Activated T-cell treated with anti-CD3 and anti-CD28 coated beads, Interleukin-2, amount 50 U/mL, for 72 hours (primary cell): ENCODE measurements around the gene SEC24A. TPM values are rescaled to one million over a fixed set of nuclear protein-coding genes. Genes with fewer than 3 reads are reported as not detected.
"Not testable (repeated sequence)": the region's sequence is repeated elsewhere in the genome, so short reads cannot be mapped to it uniquely, and the experiment has no call there.

Experiments
- ATAC-seq, 2 donors: fragments of 150-1000 bp; cut with Tn5 transposase; replicated peaks in 1 of 2; 2 replicates each; pipeline ENCODE4 v1.10.0; 2021; ENCODE audit warnings: moderate library complexity in 2 of 2, mild to moderate bottlenecking in 1 of 2
- DNase-seq, 2 donors: peaks; one replicate each; pipeline ENCODE4 v3.0.0; 2021 to 2022; ENCODE audit warnings: mixed read lengths in 1 of 2
- H3K27ac Mint-ChIP-seq: one replicate; pipeline ENCODE4 v1.8.0; 2022; ENCODE audit warnings: mild to moderate bottlenecking, moderate library complexity, mixed read lengths
- H3K27me3 Mint-ChIP-seq: one replicate; pipeline ENCODE4 v1.8.0; 2022; ENCODE audit warnings: low read depth, mixed read lengths
- H3K36me3 Mint-ChIP-seq, 2 donors: one replicate each; pipeline ENCODE4 v1.8.0; 2022; ENCODE audit warnings: mixed read lengths in 2 of 2, mild to moderate bottlenecking in 1 of 2; ENCODE audit not compliant: insufficient read depth in 2 of 2
- H3K4me1 Mint-ChIP-seq: one replicate; pipeline ENCODE4 v1.8.0; 2022; ENCODE audit warnings: low read depth, mixed read lengths
- H3K4me3 Mint-ChIP-seq, 2 donors: one replicate each; pipeline ENCODE4 v1.8.0; 2022; ENCODE audit warnings: mild to moderate bottlenecking in 2 of 2, mixed read lengths in 2 of 2, moderate library complexity in 2 of 2
- H3K9me3 Mint-ChIP-seq, 2 donors: one replicate each; pipeline ENCODE4 v1.8.0; 2022; ENCODE audit warnings: mixed read lengths in 2 of 2
- total RNA-seq, 2 donors: library from RNA; stranded (reverse); gene quantifications; one replicate each; pipeline ENCODE4 v1.2.3, GENCODE V29; 2022

SEC24A gene
- 10 to 100 TPM; 32.0 to 49.5 TPM for total RNA-seq

DNA sequence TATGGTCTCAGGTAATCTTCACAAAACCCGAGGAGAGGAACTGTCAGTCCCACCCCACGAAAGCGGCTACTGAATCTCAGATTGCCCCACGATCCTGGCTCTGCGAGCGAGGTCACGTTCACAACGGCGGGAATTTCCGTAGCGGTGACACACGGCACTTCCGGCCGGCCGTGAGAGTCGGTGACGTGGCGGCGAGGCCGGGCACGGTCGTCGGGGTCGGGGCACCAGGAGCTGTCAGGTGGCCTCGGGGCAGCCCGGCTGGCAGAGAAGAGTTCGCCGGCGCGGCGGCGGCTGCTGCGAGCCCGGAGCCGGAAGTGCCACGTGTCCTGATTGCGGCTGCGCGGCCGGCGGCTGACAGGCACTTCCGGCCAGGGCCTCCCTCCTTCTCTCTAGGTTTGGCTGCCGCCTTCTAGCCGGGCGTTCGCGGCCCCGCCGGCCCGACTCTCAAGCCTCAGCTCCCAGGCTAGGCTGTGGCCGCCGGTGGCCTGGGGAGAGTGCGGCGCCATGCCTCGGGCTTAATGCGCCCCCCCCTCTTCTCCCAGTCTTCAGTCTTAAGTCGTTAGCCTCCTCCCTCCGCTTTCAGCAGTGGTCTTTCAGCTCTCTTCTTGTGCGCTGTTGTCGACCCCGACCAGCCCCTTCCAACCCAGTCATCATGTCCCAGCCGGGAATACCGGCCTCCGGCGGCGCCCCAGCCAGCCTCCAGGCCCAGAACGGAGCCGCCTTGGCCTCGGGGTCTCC, at the start of gene SEC24A:
Gene SEC24A (plus strand): TSS at position 361 of the 738 bp plus-strand sequence. CDS start 292 bp downstream, at position 653.
- H3K27ac Mint-ChIP-seq = peak within 1 kb of the TSS; percentile 100
- H3K4me1 Mint-ChIP-seq = peaks cover 35% of the 10 kb centered on the region
- DNase-seq (peak; percentile 97), ATAC-seq (peak; percentile 92 to 94)
- peaks cover 3 to 8% of the 10 kb centered on the region in 2 donors for H3K36me3 Mint-ChIP-seq
- H3K4me3 Mint-ChIP-seq = peak within 1 kb of the TSS; percentile 98
- no peaks in the 10 kb centered on the region for H3K9me3 Mint-ChIP-seq
- H3K27me3 Mint-ChIP-seq = no peaks in the 10 kb centered on the region

DNA sequence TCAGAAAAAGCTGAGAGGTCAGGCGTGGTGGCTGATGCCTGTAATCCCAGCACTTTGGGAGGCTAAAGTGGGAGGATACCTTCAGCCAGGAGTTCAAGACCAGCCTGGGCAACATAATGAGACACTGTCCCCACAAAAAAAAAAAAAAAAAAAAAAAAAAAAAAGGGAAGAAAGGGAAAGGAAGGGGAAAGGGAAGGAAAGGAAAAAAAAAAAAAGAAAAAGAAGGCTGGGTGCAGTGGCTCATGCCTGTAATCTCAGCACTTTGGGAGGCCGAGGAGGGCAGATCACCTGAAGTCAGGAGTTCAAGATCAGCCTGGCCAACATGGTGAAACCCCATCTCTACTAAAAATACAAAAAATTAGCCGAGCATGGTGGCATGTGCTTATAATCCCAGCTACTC, 48.8 kb upstream of the SEC24A start:
- H3K27me3 Mint-ChIP-seq, ATAC-seq, DNase-seq, H3K4me3 Mint-ChIP-seq, H3K9me3 Mint-ChIP-seq, H3K27ac Mint-ChIP-seq, H3K36me3 Mint-ChIP-seq: not testable (repeated sequence)
- H3K4me1 Mint-ChIP-seq = peaks cover 56% of the 10 kb centered on the region

DNA sequence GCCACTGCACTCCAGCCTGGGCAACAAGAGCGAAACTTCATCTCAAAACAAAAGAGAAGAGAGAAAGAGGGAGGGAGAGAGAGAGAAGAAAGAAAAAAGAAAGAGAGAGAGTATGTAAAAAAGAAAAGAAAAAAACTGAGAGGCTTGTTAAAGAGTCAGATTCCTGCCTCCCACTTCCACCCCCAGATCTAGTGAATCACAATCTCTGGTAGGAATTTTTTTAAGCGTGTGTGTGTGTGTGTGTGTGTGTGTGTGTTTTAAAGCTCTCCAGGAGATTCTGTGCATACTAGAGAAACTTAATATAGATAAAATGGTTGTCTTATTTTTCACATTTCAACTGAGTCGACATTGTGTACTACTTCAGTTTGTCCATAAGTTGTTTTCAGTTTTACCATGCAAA, 48.0 kb upstream of the SEC24A start:
- no peaks in the 10 kb centered on the region for H3K9me3 Mint-ChIP-seq
- peaks cover 2 to 15% of the 10 kb centered on the region in 2 donors for H3K36me3 Mint-ChIP-seq
- ATAC-seq = no peak
- DNase-seq = no peak
- peak overlapping the region; percentile 40 for H3K27ac Mint-ChIP-seq
- H3K4me3 Mint-ChIP-seq = no peak overlapping the region
- H3K27me3 Mint-ChIP-seq = no peaks in the 10 kb centered on the region
- H3K4me1 Mint-ChIP-seq = peaks cover 56% of the 10 kb centered on the region

DNA sequence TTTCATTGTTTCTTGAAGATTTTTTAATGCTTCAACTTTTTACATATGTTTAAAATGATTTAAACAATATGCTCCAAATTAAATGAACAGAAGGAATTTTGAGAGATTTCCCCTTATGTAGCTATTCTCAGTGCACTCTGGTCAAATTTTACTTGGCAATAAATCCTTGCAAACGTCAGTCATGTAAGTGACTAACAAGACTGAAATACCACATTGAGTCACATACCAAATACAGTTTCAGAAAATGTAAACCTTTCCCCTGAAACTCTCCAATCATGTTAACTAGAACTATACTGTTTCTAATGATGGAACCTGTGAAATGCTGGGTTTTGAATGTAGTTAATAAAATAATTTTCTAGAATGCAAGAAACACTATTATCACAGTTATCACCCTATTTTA, 45.5 kb upstream of the SEC24A start:
- Mint-ChIP-seq H3K27me3 (no peaks in the 10 kb centered on the region), H3K9me3 (no peaks in the 10 kb centered on the region), H3K36me3 (peaks cover 11 to 34% of the 10 kb centered on the region in 2 donors), H3K27ac (peak overlapping the region; percentile 99), H3K4me3 (peak overlapping the region; percentile 66 to 79), H3K4me1 (peaks cover 60% of the 10 kb centered on the region)
- ATAC-seq (peak; percentile 82 to 87), DNase-seq (no peak)

DNA sequence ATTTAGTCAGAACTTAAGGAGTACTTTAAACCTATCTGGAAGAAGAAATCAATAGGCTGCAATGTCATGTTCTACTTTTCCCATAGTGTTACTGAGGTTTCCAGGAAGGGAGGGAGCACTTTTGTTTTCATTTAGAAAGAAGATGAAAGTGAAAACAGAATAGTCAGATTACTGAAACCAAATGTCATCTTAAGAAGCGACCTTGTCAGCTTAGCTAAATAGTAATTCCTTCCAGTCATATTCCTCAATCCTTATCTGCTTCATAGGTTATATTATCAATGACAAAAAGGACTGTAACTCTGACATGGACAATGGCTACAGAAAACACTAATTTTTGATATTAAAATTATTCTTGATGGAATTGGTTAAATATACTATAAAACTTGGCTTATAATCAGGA, 43.7 kb upstream of the SEC24A start:
- Mint-ChIP-seq H3K4me1 (peaks cover 77% of the 10 kb centered on the region), H3K9me3 (no peaks in the 10 kb centered on the region), H3K27me3 (no peaks in the 10 kb centered on the region), H3K27ac (peak overlapping the region; percentile 99), H3K36me3 (peaks cover 19 to 49% of the 10 kb centered on the region in 2 donors), H3K4me3 (peak overlapping the region; percentile 31 to 79)
- DNase-seq = no peak
- peak in 1 of 2 donors; percentile 10 for ATAC-seq

DNA sequence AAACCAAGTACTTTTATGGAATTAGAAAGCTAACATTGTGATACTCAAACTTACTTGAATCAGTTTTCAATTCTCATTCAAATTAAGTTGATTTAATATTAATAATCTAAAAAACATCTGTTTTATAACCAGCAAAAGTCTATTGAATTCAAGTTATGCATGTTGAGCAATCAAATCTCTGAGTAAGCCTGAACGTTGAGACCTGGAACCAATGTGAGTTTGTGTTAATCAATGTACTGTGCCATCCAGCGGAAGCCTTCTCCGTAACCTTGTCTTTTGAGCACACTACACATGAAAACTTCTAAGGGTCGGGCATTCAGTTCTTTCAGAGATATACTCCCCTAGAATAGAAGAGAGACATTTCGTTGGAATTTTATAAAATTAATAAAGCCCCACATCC, 41.9 kb upstream of the SEC24A start:
- Mint-ChIP-seq H3K27ac (peak overlapping the region; percentile 85), H3K9me3 (no peaks in the 10 kb centered on the region), H3K27me3 (no peaks in the 10 kb centered on the region), H3K36me3 (peaks cover 22 to 55% of the 10 kb centered on the region in 2 donors), H3K4me1 (peaks cover 79% of the 10 kb centered on the region), H3K4me3 (no peak overlapping the region)
- DNase-seq (no peak), ATAC-seq (no peak)

DNA sequence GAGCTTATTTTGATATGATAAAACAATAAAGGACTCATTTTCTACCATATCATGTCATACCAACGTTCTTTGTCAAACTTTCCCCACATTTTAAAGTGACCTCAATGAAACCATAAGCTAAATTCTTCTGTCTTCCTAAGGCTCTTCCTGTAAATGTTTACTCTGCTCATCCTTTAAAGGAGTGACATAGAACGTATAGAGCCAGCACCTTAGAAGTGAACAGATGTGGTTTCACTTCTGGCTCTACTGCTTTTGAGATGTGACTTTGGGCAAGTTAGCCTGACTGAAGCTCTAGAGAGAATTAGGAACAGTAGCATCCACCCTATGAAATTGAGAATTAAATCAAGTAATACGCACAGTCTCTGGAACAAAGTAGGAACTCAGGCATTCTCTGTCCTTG, 40.0 kb upstream of the SEC24A start:
- Mint-ChIP-seq H3K27me3 (no peaks in the 10 kb centered on the region), H3K9me3 (no peaks in the 10 kb centered on the region), H3K36me3 (peaks cover 21 to 60% of the 10 kb centered on the region in 2 donors), H3K4me3 (peak overlapping the region; percentile 79 to 95), H3K27ac (peak overlapping the region; percentile 100), H3K4me1 (peaks cover 67% of the 10 kb centered on the region)
- ATAC-seq (peak; percentile 69 to 72), DNase-seq (no peak)

DNA sequence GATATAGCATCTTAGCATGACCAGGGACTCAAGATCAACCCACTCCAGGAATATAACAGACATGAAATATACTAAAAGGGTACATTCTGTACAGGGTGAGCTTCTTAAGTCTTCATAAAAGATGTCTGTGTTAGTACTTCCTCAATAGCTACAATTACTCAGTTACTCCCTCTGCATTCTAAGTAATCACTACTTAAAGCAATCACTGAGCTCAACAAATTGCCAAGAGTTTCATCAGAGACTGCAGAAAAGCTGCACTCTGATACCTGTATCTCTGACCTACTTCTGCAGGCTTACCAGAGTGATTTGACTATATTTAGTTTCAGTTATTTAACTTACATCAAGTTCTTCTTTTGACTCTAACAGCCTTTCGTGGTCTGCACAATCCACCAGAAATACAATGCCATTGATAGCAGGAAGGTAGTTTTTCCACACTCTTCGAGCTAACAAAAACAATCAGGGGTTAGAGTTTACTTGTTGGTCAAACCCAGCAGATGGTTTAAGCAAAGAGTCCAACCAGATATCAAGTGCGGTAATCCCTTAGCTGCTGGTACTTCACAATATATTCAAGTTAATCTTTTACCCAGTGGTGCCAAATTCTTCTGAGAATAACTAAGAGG, 39.2 kb upstream of the SEC24A start:
- H3K4me3 Mint-ChIP-seq = peak overlapping the region; percentile 79 to 95
- no peaks in the 10 kb centered on the region for H3K27me3 Mint-ChIP-seq
- peaks cover 25 to 61% of the 10 kb centered on the region in 2 donors for H3K36me3 Mint-ChIP-seq
- peaks cover 67% of the 10 kb centered on the region for H3K4me1 Mint-ChIP-seq
- peak overlapping the region; percentile 100 for H3K27ac Mint-ChIP-seq
- peak; percentile 83 for ATAC-seq
- DNase-seq = peak; percentile 49 to 50
- H3K9me3 Mint-ChIP-seq = no peaks in the 10 kb centered on the region

DNA sequence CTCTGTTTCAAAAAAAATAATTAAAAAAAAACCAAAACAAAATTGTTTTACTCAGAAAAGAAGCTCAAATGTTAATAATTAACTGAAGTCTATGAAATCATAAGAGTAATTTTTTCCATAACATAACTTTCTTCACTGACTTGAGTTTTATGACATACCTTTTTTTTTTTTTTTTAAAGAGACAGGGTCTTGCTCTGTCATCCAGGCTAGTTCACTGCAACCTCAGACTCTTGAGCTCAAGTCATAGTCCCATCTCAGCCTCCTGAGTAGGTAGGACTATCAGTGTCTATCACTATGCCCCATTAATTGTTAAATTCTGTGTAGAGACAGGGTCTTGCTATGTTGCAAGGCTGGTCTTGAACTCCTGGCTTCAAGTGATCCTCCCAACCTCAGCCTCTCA, 37.9 kb upstream of the SEC24A start:
- no peaks in the 10 kb centered on the region for H3K27me3 Mint-ChIP-seq
- peak overlapping the region; percentile 87 for H3K27ac Mint-ChIP-seq
- peaks cover 60% of the 10 kb centered on the region for H3K4me1 Mint-ChIP-seq
- DNase-seq = no peak
- ATAC-seq = no peak
- H3K4me3 Mint-ChIP-seq = peak overlapping the region in 1 of 2 donors; percentile 13
- H3K9me3 Mint-ChIP-seq = no peaks in the 10 kb centered on the region
- peaks cover 23 to 54% of the 10 kb centered on the region in 2 donors for H3K36me3 Mint-ChIP-seq

DNA sequence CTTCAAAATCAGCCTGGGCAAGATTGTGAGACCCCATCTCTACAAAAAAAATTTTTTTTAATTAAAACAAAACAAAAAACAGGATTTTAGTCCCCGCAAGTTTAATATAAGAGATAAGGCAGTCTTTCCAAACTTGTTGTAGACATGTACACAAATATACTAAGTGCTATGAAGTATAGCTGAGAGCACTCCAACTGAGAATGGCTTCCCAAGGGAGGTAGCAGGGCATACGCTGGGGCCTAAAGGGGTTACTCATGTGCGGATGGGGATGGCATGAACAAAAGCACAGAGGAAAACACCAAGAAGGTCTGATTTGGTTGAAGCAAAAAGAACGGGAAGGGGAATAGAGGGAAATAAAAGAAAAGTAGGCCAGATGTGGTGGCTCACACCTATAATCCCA, 37.1 kb upstream of the SEC24A start:
- ATAC-seq (no peak), DNase-seq (no peak)
- peak overlapping the region in 1 of 2 donors; percentile 23 for H3K4me3 Mint-ChIP-seq
- no peaks in the 10 kb centered on the region for H3K27me3 Mint-ChIP-seq
- H3K9me3 Mint-ChIP-seq = no peaks in the 10 kb centered on the region
- H3K36me3 Mint-ChIP-seq = peaks cover 18 to 46% of the 10 kb centered on the region in 2 donors
- H3K4me1 Mint-ChIP-seq = peaks cover 58% of the 10 kb centered on the region
- peak overlapping the region; percentile 30 for H3K27ac Mint-ChIP-seq

DNA sequence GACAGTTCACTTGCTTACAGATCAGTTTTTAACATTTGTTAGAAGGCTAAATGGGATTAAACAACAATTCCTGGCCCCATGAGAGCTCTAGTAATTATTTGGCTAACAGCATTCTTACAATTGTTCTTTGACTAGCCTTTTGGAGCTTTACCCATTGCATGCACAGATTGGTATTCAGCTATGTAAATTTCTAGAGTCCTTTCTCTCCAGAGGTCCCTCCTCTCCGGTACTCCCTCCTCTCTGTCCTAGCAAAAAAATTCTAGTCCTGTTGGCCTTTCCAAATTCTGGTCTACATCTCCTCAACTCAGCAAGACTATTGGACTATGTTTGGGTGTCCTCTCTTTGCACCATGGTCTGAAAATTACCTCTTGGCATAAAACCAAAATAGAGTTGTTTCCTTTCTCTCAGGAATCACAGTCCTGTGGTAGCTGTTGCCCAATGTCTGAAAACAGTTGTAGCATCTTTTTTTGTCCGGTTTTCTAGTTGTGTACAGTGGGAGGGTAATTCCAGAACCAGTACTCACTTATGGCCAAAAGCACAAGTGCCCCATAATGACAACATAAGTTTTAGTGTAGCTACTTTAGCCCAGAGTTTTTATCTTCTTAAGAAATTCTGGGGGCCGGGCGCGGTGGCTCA, 34.0 kb upstream of the SEC24A start:
- no peaks in the 10 kb centered on the region for H3K9me3 Mint-ChIP-seq
- ATAC-seq = peak in 1 of 2 donors; percentile 6
- peaks cover 38% of the 10 kb centered on the region for H3K4me1 Mint-ChIP-seq
- DNase-seq = no peak
- peak overlapping the region; percentile 36 for H3K27ac Mint-ChIP-seq
- H3K4me3 Mint-ChIP-seq = peak overlapping the region; percentile 12 to 23
- peaks cover 10 to 31% of the 10 kb centered on the region in 2 donors for H3K36me3 Mint-ChIP-seq
- no peaks in the 10 kb centered on the region for H3K27me3 Mint-ChIP-seq

DNA sequence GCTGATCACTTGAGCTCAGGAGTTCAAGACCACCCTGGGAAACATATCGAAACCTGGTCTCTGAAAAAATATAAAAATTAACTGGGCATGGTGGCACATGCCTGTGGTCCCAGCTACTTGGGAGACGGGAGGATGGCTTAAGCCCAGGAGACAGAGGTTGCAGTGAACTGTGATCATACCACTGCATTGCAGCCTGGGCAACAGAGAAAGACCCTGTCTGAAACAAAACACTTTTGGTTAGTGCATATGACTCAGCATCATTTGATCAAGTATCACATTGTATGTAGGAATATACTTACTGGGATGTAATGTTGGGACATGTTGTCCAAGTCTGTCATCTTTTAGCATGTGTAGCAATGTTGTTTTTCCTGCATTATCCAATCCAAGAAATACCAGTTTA, 28.0 kb upstream of the SEC24A start:
- H3K9me3 Mint-ChIP-seq = no peaks in the 10 kb centered on the region
- H3K27me3 Mint-ChIP-seq = no peaks in the 10 kb centered on the region
- no peak overlapping the region for H3K27ac Mint-ChIP-seq
- H3K4me1 Mint-ChIP-seq = no peaks in the 10 kb centered on the region
- DNase-seq = no peak
- peaks cover 4 to 30% of the 10 kb centered on the region in 2 donors for H3K36me3 Mint-ChIP-seq
- H3K4me3 Mint-ChIP-seq = no peak overlapping the region
- ATAC-seq = no peak

DNA sequence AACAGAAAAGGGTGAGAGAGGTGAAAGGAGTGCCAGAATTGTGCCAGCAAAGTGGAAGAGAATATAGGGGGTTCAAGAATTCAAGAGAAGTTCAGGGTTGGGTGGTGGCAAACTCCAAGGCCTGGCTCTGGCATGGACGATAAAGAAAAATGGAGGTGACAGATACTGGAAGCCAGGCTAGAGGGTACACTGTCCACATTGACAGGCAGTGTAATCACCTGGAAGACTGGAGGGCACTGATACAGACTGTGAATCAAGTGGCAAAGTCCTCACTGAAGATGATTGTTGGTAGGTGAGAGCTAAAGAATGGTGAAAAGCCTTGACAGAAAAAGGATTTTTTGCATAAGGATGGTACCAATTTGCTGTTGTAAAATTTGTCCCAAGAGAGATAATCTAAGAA, 23.0 kb upstream of the SEC24A start:
- no peaks in the 10 kb centered on the region for H3K9me3 Mint-ChIP-seq
- H3K4me3 Mint-ChIP-seq = no peak overlapping the region
- H3K36me3 Mint-ChIP-seq = peaks cover 0 to 15% of the 10 kb centered on the region in 2 donors
- no peaks in the 10 kb centered on the region for H3K27me3 Mint-ChIP-seq
- DNase-seq = no peak
- H3K4me1 Mint-ChIP-seq = peaks cover 18% of the 10 kb centered on the region
- no peak overlapping the region for H3K27ac Mint-ChIP-seq
- ATAC-seq = no peak
